GM19043 (cell line): ENCODE measurements around the gene SRXN1.
"Not testable (repeated sequence)": the region's sequence is repeated elsewhere in the genome, so short reads cannot be mapped to it uniquely, and the experiment has no call there.

Experiments
- ATAC-seq: cut with Tn5 transposase; IDR thresholded peaks from one replicate; pipeline ENCODE4 v1.9.1; 2021; ENCODE audit warnings: low read depth; ENCODE audit not compliant: unreplicated experiment

The SRXN1 gene

GRCh38 chr20:653110-653589 lies at the start of gene SRXN1:
Gene SRXN1, minus strand, starts transcription at chr20:653200. Its CDS starts 15 bp downstream, at chr20:653185.
- peak; percentile 85 for ATAC-seq

DNA sequence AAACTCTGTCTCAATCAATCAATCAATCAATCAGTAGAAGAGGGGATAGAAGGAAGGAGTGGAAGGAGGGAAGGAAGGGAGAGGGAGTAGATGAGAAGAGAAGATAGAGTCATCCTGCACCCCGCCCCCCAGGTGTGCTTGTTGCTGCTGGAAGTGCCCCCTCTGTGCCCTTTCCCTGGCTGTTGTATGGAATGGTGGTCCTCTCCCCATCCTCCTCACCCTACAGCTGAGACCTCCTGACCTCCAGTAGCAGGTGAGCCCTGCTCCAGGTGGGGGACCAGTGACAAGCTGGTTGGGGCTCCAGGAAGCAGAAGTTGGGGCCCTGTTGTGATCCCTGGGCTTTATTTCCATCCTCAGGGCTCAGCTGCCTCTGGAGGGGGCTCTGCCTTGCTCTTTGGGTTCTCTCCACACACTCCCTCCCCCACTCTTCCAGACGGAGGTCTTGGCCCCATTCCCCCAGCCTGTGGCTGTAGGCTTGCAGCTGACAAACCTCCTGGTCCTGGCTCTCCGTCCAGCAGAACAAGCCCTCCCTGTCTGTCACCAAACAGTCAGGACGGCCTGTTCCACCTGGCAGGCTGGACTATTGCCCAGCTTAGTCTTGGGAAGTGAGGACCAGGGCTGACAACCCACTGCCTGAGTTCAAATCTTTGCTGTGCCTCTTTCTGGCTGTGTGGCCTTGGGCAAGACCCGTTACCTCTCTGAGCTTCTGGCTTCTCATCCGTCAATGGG lies 48.6 kb upstream of the SRXN1 start:
- no peak for ATAC-seq

- ATAC-seq, result no peak
Measured at GRCh38 chr20:699811-700338, 46.9 kb upstream of the SRXN1 start.

GRCh38 chr20:699342-699741 lies 46.3 kb upstream of the SRXN1 start:
- ATAC-seq, result no peak

GRCh38 chr20:698276-698675 lies 45.3 kb upstream of the SRXN1 start:
- ATAC-seq, result no peak

GRCh38 chr20:697826-698225 lies 44.8 kb upstream of the SRXN1 start:
- no peak for ATAC-seq

- no peak for ATAC-seq
Measured at GRCh38 chr20:695165-695866, 42.3 kb upstream of the SRXN1 start.

DNA sequence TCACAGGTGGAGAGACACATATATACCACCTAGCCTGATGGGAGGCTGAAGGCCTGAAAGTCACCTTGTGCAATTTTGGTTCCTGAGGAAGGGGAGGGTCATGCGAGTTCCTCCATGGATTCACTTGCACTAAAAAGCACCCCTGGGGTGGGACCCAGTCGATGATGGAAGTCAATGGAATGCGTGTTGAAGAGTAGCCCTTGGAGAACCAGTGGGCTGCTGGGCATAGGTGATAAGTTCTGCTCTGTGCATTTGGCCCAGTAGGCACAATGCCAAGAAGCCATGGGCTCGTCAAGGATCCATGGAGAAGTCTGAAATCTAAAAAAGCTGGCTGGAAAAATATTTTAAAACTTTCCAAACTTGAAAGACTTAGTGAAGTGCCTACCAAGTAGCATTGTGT lies 41.5 kb upstream of the SRXN1 start:
- no peak for ATAC-seq

GRCh38 chr20:693786-694185 lies 40.8 kb upstream of the SRXN1 start:
- not testable (repeated sequence) for ATAC-seq

DNA sequence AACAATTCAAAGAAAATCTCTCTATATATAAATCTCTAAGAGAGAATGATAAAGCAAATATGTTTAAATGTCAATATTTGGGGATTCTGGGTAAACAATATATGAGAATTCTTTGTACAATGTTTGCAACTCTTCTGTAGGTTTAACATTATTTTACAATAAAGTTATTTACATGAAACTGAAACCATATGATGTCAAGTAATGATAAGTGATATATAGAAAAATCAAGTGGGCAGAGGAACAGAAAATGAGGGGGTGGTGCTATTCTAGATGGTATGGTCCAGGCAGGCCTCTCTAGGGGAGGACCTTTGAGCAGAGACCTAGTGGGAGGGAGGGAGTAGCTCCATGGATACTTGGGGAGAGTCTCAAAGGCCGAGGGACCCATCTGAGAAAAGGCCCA lies 39.0 kb upstream of the SRXN1 start:
- ATAC-seq, result no peak

GRCh38 chr20:689947-690346 lies 36.9 kb upstream of the SRXN1 start:
- no peak for ATAC-seq

- ATAC-seq, result no peak
Measured at GRCh38 chr20:689348-689747, 36.3 kb upstream of the SRXN1 start.

DNA sequence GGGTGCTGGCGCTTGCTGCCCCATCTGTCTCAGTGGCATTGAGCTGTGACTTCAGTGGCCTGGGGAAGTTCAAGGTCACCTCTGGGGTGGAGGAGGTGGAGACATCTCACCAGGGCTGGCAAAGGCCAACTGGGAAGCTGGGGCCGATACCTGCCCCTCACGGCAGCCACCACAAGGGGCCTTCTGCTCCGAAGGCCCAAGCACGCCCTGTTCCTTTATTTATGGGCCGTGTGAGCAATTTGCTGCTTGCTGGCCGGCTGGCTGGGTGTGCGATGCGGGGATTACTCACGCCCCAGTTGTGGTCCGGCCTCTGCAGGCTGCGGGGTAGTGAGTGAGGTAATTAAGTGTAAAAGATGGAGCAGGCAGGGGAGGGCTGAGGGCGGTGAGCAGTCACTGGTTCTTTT lies 35.8 kb upstream of the SRXN1 start:
- ATAC-seq, result no peak

DNA sequence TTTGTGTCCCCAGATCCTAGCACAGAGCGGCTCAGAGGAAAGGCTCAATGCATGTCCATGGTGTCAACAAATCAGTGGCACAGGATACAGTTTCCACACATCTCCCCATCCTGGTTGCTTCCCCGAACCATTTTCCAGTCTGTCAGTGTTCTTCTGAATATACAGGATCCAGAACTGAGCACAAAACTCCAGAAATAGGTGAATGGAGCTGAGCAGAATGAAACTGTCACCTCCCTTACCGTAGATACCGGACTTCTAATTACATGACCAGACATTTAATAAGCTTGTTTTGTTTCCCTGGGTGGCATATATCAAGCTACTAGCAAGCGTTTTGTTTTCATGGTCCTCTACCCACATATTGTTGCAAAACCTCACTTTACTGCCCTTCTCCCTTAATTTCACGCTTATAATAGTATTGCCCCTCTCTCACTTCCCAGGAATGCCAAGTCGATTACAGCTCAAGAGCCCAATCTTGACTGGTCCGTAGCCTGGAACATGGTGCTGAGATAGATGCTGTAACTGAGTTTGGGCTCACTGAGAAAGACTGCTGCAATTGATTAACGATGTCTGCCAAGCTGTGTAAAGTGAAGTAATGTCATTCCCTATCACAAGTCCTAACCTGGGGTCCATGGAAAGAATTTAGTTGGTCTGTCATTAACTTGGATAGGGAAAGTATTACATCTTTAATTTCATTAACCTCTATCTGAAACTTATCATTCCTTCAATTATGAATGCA lies 34.6 kb upstream of the SRXN1 start:
- ATAC-seq, result no peak

DNA sequence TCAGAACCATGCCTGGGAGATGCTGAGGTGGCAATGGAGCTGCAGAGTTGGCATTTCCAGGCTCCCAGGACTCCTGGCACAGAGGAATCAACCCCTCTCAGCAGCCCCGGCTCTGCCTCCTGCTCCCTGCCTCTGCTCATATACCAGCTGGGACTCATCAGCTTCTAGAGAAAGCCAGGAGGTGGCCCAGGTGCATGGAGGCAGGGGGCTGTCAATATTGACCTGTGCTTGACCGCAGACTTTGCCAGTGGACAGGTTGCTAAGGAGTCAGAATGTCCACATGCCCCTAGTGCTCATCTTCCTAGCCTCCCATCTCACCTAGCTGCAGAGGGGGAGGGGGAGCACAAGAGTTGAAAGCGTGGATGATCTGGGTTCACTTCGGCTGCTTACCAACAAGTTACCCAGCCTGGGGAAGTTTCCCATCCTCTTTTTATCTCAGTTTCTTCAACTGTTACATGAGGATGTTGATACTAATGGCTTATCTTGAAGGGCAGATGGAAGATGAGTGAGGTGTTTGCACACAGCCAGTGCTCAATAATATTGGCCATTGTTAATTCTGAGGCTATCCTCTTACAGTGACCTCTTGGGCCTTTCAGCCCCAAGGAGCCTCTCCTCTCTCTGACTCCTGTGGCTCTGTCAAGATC lies 31.8 kb upstream of the SRXN1 start:
- ATAC-seq, result no peak

DNA sequence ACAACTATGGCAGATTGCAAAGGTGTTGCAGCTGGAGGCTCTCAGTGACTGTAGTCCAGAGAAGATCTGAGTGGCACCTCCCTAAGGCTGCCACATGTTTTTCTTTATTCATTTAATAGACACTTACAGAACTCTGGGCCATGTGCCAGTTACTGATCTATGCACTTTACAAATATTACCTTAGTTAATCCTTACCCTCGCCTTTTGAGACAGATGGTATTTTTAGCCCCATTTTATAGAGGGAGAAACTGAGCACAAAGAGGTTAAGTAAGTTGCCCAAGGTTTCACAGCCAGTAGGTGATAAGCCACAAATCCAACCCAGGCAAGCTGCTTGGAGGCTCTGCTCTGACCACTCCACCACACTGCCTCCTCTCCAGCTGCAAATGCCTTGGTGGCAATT lies 29.1 kb upstream of the SRXN1 start:
- ATAC-seq, result no peak

DNA sequence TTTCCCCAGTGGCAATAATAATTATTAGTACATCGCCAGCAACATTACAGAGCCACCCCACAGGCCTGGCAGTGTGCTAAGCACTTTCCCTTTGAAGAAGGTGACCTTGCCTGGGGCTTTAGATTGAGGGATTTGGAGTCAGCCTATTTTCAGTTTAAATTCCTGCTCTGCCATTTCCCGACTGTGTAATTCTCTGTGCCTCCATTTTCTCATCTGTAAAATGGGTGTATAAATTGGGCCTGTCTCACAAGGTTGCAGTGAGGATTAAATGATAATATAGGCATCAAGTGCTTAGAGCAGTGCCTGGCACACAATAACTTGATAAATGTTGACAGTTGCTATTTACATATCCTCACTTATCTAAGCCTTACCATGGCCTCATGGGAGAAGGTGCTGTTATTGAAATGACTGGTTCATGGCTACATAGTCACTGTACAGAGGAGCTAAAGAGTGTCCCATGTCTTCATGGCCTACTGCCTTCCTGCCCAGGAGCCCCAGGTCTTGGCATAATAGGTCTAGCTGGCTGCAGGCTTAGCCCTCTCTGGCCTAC lies 27.7 kb upstream of the SRXN1 start:
- ATAC-seq, result no peak

GRCh38 chr20:677957-678356 lies 25.0 kb upstream of the SRXN1 start:
- ATAC-seq, result no peak

DNA sequence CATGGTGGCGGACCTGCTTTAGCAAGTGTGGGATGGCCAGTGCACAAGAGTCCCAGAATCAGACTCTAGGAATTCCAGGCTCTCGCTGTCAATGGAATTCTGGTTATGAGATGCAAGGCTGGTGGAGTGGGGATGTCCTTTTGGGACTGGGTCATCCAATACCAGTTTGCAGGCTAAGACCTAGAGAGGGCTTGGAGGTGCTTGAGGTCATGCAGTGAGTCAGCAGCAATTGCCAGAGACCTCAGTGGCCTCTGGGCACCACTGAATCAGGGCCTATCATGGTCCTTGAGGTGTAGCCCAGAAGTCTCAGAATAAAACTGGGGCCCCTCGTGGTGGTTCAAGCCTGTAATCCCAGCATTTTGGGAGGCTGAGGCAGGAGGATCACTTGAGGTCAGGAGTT lies 24.0 kb upstream of the SRXN1 start:
- ATAC-seq, result no peak

DNA sequence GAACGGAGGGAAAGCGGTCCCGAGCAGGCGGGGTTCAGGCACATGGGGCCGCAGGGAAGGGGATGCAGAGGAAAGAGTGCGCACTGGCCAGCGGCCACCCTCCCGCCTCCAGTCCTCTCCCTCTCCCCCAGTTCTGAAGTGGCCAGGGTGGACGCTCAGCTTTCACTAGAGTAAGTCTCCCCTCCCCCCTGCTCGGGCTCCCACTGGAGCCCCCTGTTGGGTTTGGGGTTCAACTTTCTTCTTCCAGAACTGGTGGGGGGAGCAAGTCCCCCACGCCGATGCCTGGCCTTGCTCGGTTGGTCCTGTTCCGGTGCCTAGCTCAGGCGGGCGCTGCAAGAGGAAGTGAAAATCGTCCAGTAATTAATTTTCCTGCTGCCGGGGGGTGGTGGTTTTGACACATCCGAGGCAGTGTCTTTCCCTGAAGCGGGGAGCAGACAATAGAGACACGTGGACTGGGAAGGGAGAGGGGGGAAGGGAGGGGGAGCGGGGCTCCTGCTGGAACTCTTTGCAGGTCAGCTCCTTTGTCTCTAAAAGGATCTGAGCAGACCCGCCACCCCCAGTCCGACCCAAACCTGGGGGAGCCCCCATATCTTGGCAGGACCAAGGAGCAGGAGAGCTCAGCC lies 23.4 kb upstream of the SRXN1 start:
- no peak for ATAC-seq
